Tibial artery (tissue), 4 donors: ENCODE measurements around the gene VPS25.

Experiments
- DNase-seq, 2 donors: peaks; one replicate each; pipeline ENCODE4 v3.0.0-alpha.2; 2019
- H3K27ac ChIP-seq, 2 donors: fragments of 200-600 bp; sonication (generic) in 1 of 2; 1 replicate in 1 of 2; 2 replicates in 1 of 2; pipeline ENCODE4 v1.5.1; 2018 to 2019; ENCODE audit warnings: mild to moderate bottlenecking in 1 of 2
- H3K27me3 ChIP-seq, 2 donors: fragments of 200-600 bp; sonication (generic) in 1 of 2; one replicate each; pipeline versions ENCODE4 v1.5.1 to v1.6.0; 2016 to 2019
- H3K36me3 ChIP-seq, 3 donors: fragments of 200-600 bp; sonication (generic) in 2 of 3; one replicate each; pipeline ENCODE4 v1.5.1; 2016 to 2019; ENCODE audit warnings: mild to moderate bottlenecking in 2 of 3
- H3K4me1 ChIP-seq, 4 donors: fragments of 200-600 bp; sonication (generic) in 2 of 4; 1 replicate in 3 of 4; 2 replicates in 1 of 4; pipeline ENCODE4 v1.5.1; 2016 to 2019
- H3K4me3 ChIP-seq, 2 donors: fragments of 200-600 bp; sonication (generic) in 1 of 2; 1 replicate in 1 of 2; 2 replicates in 1 of 2; pipeline ENCODE4 v1.5.1; 2018 to 2019; ENCODE audit warnings: mild to moderate bottlenecking in 2 of 2
- H3K9me3 ChIP-seq, 3 donors: fragments of 200-600 bp; sonication (generic) in 1 of 3; one replicate each; pipeline ENCODE4 v1.5.1; 2016 to 2019
- intact Hi-C: fragments of 100-400 bp; cut with DNase I; formaldehyde crosslinking; loops from one replicate; pipeline ENCODE4 v1.15.0; 2023; ENCODE audit warnings: low total_unique reads
- TF ChIP-seq, protein P1 (sequence below), 2 experiments: fragments of 200-600 bp in 1 of 2; fragments of 450-650 bp in 1 of 2; IDR thresholded peaks; one replicate each; pipeline ENCODE4 v1.5.1; 2017 to 2019; ENCODE audit warnings: antibody characterized with exemption in 2 of 2, mild to moderate bottlenecking in 1 of 2, moderate library complexity in 1 of 2

Gene VPS25

DNA sequence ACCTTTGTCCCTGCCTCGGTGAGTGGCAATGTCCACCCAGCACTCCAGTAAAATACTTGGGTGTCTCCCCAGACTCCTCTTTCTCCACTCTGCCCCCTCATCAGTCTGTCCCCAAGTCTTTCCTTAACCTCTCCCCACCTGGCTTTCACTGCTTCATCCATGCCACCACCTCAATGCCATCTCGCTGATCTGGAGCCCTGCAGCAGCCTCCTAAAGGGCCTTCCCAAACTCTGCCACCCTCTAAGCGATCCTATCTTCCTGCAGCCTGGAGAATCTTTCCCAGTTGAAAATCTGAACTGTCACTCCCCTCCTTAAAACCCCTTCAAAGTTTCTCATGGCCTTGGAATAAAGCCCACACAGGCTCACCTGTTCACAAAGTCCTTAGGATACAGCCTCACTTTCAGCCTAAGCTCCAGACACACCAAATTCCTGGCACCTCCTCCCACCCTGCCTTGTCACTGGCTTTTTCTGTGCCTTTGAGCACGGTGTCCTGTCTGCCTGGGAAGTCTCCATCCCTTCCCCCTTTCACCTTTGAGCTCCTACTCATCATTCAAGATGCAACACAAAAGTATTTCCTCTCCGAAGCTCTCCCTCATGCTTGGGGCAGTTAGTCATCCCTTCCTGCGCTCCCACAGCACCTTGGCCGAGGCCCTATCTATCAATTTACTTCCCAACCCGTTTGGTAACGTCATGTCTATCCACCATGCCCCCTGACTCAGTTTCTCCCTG is 10.0 kb downstream of the VPS25 start:
- Histone ChIP-seq H3K4me3 (no peak overlapping the region), H3K36me3 (peaks cover 12 to 15% (median 14%) of the 10 kb centered on the region in 3 donors), H3K27ac (no peak overlapping the region), H3K9me3 (no peaks in the 10 kb centered on the region), H3K4me1 (peaks cover 0 to 43% (median 22%) of the 10 kb centered on the region in 4 donors), H3K27me3 (peaks cover 0 to 84% of the 10 kb centered on the region in 2 donors)
- DNase-seq, result no peak
- TF ChIP-seq, protein P1, sequence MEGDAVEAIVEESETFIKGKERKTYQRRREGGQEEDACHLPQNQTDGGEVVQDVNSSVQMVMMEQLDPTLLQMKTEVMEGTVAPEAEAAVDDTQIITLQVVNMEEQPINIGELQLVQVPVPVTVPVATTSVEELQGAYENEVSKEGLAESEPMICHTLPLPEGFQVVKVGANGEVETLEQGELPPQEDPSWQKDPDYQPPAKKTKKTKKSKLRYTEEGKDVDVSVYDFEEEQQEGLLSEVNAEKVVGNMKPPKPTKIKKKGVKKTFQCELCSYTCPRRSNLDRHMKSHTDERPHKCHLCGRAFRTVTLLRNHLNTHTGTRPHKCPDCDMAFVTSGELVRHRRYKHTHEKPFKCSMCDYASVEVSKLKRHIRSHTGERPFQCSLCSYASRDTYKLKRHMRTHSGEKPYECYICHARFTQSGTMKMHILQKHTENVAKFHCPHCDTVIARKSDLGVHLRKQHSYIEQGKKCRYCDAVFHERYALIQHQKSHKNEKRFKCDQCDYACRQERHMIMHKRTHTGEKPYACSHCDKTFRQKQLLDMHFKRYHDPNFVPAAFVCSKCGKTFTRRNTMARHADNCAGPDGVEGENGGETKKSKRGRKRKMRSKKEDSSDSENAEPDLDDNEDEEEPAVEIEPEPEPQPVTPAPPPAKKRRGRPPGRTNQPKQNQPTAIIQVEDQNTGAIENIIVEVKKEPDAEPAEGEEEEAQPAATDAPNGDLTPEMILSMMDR (IDR thresholded peaks at IDR 0.05), result no peak
- intact Hi-C loops, result no loop called here

DNA sequence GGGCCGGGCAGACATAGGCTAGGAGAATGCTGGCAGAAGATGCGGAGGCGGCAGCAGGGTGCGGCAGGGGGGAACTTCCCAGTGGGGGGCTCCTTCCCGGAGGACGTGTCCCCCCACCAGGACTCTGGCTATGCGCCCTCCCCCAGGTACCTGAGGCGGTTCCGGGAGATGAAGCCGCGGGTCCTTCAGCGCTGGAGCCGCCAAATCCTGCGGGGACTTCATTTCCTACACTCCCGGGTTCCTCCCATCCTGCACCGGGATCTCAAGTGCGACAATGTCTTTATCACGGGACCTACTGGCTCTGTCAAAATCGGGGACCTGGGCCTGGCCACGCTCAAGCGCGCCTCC is 10.5 kb downstream of the VPS25 start:
- Histone ChIP-seq H3K4me3 (no peak overlapping the region), H3K9me3 (no peaks in the 10 kb centered on the region), H3K4me1 (peaks cover 0 to 43% (median 22%) of the 10 kb centered on the region in 4 donors), H3K36me3 (peaks cover 7 to 10% (median 9%) of the 10 kb centered on the region in 3 donors), H3K27me3 (peaks cover 0 to 90% of the 10 kb centered on the region in 2 donors), H3K27ac (no peak overlapping the region)
- no peak for DNase-seq
- TF ChIP-seq, protein P1 (IDR thresholded peaks at IDR 0.05), result no peak
- intact Hi-C loops, result no loop called here

DNA sequence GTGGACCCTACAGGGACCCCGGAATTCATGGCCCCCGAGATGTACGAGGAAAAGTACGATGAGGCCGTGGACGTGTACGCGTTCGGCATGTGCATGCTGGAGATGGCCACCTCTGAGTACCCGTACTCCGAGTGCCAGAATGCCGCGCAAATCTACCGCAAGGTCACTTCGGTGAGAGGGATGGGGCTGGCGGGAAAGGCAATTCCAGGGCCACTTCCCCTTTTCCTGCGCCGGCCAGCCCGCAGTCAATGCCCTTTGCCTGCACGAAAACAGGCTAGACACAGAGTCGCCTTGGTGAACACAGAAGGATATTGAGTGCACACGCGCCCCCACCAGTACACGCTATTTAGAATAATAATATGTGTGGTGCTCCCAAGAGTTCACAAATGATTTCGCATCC is 11.2 kb downstream of the VPS25 start:
- Histone ChIP-seq H3K9me3 (no peaks in the 10 kb centered on the region), H3K4me1 (peaks cover 0 to 43% (median 22%) of the 10 kb centered on the region in 4 donors), H3K36me3 (peaks cover under 1 to 3% (median 2%) of the 10 kb centered on the region in 3 donors), H3K27ac (no peak overlapping the region), H3K4me3 (no peak overlapping the region), H3K27me3 (peaks cover 0 to 96% of the 10 kb centered on the region in 2 donors)
- TF ChIP-seq, protein P1 (IDR thresholded peaks at IDR 0.05), result no peak
- intact Hi-C loops, result no loop called here
- DNase-seq, result no peak

DNA sequence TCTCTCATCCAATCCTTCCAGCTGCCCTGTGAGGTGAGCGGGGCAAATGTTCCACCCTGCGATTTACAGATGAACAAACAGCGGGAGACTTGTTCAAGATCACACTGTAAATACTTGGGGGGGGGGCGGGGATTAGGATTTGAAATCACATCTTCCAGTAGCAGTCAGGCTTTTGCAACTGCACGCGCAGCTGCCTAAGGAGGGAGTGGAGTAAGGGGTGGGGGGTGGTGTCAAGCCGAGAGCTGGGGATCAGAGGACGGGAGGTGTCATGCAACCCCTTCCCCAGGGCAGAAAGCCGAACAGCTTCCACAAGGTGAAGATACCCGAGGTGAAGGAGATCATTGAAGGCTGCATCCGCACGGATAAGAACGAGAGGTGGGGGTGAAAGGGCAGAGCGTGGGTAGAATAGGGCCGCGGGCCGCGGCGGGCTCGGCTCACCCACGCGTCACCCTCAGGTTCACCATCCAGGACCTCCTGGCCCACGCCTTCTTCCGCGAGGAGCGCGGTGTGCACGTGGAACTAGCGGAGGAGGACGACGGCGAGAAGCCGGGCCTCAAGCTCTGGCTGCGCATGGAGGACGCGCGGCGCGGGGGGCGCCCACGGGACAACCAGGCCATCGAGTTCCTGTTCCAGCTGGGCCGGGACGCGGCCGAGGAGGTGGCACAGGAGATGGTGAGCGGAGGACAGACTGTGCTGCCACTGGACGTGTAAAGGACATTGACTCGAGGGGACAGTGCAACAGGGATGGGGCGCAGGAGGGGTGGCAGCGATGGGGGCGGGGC is 11.8 kb downstream of the VPS25 start:
- peaks cover 0 to 99% of the 10 kb centered on the region in 2 donors for H3K27me3 ChIP-seq

DNA sequence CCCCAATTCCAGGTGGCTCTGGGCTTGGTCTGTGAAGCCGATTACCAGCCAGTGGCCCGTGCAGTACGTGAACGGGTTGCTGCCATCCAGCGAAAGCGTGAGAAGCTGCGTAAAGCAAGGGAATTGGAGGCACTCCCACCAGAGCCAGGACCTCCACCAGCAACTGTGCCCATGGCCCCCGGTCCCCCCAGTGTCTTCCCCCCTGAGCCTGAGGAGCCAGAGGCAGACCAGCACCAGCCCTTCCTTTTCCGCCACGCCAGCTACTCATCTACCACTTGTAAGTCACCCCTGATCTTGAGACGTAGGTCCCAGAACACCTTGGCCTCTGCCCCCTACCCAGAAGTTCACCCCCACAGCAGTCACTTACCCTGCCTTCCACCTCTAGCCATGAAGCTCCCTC is 14.0 kb downstream of the VPS25 start:
- DNase-seq, result no peak
- no peaks in the 10 kb centered on the region for H3K9me3 ChIP-seq
- intact Hi-C loops, result no loop called here
- H3K4me3 ChIP-seq, result no peak overlapping the region
- no peaks in the 10 kb centered on the region for H3K36me3 ChIP-seq
- TF ChIP-seq, protein P1 (IDR thresholded peaks at IDR 0.05), result no peak
- no peak overlapping the region for H3K27ac ChIP-seq
- peaks cover 0 to 77% of the 10 kb centered on the region in 2 donors for H3K27me3 ChIP-seq
- H3K4me1 ChIP-seq, result peaks cover 0 to 22% (median 5%) of the 10 kb centered on the region in 4 donors

More for the DNA sequence above, 11.8 kb downstream of the VPS25 start:
- Histone ChIP-seq H3K27ac (no peak overlapping the region), H3K9me3 (no peaks in the 10 kb centered on the region), H3K36me3 (no peaks in the 10 kb centered on the region), H3K4me3 (no peak overlapping the region), H3K4me1 (peaks cover 0 to 41% (median 20%) of the 10 kb centered on the region in 4 donors)
- TF ChIP-seq, protein P1 (IDR thresholded peaks at IDR 0.05), result no peak
- intact Hi-C loops, result no loop called here
- DNase-seq, result no peak
